ENCODE measurements around the gene TWIST1.

DNA sequence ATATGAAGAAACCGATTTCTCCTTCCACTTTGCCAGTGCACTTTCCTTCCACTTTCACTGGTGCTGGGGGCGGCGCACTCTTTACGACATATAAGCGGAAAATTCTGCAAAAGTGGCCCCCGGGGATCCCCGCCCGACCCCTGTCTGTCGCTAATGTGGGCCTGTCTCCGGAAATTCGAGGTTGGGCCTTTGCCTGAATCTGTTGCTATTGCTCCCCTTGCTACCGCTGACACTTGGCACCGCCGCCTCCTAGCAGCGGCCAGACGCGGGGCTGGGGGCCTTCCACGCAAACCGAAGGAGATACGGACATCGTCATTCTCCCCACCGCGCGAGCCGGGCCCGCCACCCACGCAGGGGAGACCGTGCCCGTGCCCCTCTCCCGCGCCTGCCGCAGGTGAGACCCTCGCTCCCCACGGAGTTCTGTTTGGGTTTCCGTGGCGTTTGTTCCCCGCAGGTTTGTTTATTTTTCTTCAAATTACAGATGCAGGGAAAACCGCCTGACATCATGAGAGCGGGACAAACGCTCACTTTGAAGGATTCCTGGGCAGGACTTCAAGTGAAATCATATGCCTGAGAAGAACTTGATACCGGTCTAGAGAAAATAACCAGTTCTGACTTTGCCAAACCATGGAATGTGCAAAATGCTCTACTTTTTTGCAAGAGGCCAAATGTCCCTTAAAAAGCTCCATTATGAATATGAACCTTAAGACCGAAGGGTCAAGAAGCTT, 5.0 kb downstream of the TWIST1 start:
- TF ChIP-seq, protein P1, sequence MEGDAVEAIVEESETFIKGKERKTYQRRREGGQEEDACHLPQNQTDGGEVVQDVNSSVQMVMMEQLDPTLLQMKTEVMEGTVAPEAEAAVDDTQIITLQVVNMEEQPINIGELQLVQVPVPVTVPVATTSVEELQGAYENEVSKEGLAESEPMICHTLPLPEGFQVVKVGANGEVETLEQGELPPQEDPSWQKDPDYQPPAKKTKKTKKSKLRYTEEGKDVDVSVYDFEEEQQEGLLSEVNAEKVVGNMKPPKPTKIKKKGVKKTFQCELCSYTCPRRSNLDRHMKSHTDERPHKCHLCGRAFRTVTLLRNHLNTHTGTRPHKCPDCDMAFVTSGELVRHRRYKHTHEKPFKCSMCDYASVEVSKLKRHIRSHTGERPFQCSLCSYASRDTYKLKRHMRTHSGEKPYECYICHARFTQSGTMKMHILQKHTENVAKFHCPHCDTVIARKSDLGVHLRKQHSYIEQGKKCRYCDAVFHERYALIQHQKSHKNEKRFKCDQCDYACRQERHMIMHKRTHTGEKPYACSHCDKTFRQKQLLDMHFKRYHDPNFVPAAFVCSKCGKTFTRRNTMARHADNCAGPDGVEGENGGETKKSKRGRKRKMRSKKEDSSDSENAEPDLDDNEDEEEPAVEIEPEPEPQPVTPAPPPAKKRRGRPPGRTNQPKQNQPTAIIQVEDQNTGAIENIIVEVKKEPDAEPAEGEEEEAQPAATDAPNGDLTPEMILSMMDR (IDR thresholded peaks at IDR 0.05): no peak
- no peak for TF ChIP-seq POLR2A (IDR thresholded peaks at IDR 0.05)
